Ascending aorta (tissue), 2 donors: ENCODE data around the gene USP40. TPM values are rescaled to one million over a fixed set of nuclear protein-coding genes. Genes with fewer than 3 reads are reported as not detected.

Experiments used
- DNase-seq, 2 donors: peaks; one replicate each; pipeline ENCODE4 v3.0.0-alpha.2; 2019; ENCODE audit warnings: low spot score in 2 of 2
- H3K27ac ChIP-seq, 2 donors: fragments of 200-600 bp; sonication (generic); one replicate each; pipeline ENCODE4 v1.5.1; 2016 to 2017; ENCODE audit warnings: mild to moderate bottlenecking in 1 of 2
- H3K27me3 ChIP-seq: fragments of 200-600 bp; sonication (generic); one replicate; pipeline ENCODE4 v1.5.1; 2017
- H3K36me3 ChIP-seq, 2 donors: fragments of 200-600 bp; sonication (generic); one replicate each; pipeline ENCODE4 v1.5.1; 2016
- H3K4me1 ChIP-seq, 2 donors: fragments of 200-600 bp; sonication (generic); one replicate each; pipeline ENCODE4 v1.5.1; 2016 to 2017; ENCODE audit warnings: mild to moderate bottlenecking in 1 of 2
- H3K4me3 ChIP-seq, 2 donors: fragments of 200-600 bp; sonication (generic); one replicate each; pipeline ENCODE4 v1.5.1; 2016 to 2017; ENCODE audit warnings: mild to moderate bottlenecking in 1 of 2
- H3K9me3 ChIP-seq, 2 donors: fragments of 200-600 bp; sonication (generic); one replicate each; pipeline ENCODE4 v1.5.1; 2016
- intact Hi-C: fragments of 100-400 bp; cut with DNase I; formaldehyde crosslinking; loops from one replicate; pipeline ENCODE4 v1.15.1; 2023
- total RNA-seq: library from RNA; depleted of rRNA; stranded (reverse); fragments of >200 nt; gene quantifications from one replicate; pipeline ENCODE4 v1.1.0, GENCODE V29; 2016
- TF ChIP-seq, protein P1 (sequence below), 3 experiments: fragments of 200-600 bp in 2 of 3; fragments of 450-650 bp in 1 of 3; sonication (generic) in 2 of 3; IDR thresholded peaks; one replicate each; pipeline ENCODE4 v1.5.1; 2016 to 2019; ENCODE audit warnings: antibody characterized with exemption in 3 of 3, mild to moderate bottlenecking in 1 of 3, moderate library complexity in 1 of 3

USP40 gene
- total RNA-seq, 1 donor from 2014 or later: 42.7 TPM

DNA sequence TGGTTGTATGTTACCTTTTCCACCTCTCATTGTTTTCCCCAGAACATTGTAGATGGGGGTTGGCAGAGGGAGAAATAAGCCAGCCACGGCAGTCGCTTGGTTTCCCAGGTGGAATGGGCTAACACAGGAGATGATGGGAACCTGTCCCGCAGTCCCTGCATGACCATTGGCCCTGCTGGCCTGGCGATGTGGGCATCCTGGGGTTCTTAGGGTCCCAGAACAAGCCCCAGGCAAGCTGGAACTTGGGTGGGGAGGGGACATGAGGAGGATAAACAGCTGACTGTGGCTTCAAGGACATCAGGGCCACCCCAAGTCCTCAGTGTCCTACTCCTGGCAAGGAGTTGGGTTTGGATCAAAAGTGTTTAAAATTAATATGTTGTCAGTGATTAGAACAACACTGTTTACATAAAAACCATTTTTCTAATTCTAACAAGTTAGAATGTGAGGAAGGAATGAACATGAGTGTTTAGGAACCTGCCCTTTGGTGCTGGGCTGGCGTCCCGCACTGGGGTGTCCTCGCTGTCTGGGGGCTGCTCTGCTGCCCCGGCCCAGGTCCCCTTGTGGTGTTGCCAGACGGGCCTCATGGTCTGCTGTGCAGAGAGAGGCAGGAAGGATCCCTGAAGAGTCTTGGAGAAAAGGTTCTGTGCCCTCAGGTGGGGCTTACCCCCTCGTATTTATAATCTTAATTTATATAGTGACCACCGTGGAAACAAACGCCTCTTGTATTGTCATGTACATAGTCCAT, 95.1 kb downstream of the USP40 start:
- DNase-seq: peak in 1 of 2 donors; percentile 52
- Histone ChIP-seq H3K27ac (peak overlapping the region in 1 of 2 donors; percentile 23), H3K4me1 (peaks cover 0 to 17% of the 10 kb centered on the region in 2 donors), H3K27me3 (no peaks in the 10 kb centered on the region), H3K9me3 (no peaks in the 10 kb centered on the region), H3K4me3 (no peak overlapping the region), H3K36me3 (peaks cover 40 to 75% of the 10 kb centered on the region in 2 donors)
- TF ChIP-seq, protein P1, sequence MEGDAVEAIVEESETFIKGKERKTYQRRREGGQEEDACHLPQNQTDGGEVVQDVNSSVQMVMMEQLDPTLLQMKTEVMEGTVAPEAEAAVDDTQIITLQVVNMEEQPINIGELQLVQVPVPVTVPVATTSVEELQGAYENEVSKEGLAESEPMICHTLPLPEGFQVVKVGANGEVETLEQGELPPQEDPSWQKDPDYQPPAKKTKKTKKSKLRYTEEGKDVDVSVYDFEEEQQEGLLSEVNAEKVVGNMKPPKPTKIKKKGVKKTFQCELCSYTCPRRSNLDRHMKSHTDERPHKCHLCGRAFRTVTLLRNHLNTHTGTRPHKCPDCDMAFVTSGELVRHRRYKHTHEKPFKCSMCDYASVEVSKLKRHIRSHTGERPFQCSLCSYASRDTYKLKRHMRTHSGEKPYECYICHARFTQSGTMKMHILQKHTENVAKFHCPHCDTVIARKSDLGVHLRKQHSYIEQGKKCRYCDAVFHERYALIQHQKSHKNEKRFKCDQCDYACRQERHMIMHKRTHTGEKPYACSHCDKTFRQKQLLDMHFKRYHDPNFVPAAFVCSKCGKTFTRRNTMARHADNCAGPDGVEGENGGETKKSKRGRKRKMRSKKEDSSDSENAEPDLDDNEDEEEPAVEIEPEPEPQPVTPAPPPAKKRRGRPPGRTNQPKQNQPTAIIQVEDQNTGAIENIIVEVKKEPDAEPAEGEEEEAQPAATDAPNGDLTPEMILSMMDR (IDR thresholded peaks at IDR 0.05): no peak
- intact Hi-C loops: no loop called here

DNA sequence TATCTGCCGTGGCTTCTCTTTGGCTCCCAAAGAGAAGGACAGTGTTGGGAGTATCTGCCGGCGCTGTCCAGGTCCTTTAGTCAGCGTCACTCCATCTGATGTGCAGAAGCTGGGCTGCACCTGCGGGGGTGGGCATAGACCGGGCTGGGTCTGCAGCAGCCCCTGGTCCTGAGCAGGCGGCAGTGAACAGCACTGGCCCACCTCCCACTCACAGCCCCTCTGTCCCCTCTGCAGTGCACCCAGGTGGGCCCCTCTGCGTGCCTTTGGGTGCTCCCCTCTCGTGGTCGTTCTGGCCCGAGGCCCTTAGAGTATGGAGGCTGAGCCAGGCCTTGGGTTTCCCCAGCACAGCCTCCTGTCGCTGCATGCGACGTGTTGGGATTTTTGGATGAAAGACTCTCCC, 95.7 kb downstream of the USP40 start:
- no peak overlapping the region for H3K4me3 ChIP-seq
- H3K4me1 ChIP-seq: peaks cover 0 to 17% of the 10 kb centered on the region in 2 donors
- peaks cover 41 to 75% of the 10 kb centered on the region in 2 donors for H3K36me3 ChIP-seq
- H3K27me3 ChIP-seq: no peaks in the 10 kb centered on the region
- TF ChIP-seq, protein P1 (IDR thresholded peaks at IDR 0.05): no peak
- H3K27ac ChIP-seq: peak overlapping the region; percentile 32 to 68
- peak in 1 of 2 donors; percentile 60 for DNase-seq
- intact Hi-C loops: no loop called here
- no peaks in the 10 kb centered on the region for H3K9me3 ChIP-seq

DNA sequence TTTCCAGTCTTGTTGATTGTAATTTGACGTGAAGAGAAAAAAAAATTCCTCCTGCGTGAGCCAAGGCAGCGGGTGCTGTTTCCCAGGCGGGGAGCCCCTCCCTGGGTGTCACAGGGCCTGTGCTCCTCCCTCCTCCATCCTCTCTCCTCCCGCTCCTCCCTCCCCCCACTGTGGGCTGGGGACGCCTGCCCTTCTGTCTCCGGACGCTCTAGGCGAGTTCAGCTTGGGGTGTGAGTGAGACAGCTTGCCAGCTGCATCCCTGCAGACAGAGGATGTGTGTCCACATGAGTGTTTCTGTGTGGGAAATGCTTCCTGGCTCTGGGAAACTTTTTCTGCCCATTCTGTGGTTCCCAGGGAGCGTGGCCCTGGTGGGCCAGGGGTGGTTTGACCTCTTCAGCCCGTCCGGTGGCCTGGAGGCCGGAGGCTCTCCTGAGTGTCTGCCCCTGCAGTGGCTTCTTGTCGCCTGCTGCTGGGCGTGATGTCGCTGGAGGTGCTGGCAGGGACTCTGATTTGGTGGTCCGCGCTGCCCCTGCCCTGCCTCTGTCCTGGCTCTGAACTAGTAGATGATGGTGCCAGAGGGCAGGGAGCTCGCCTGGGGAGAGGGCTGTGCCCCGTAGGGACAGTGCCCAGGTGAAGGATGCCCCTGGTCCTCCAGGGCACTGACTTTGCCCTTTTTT, 96.4 kb downstream of the USP40 start:
- Histone ChIP-seq H3K27ac (peak overlapping the region; percentile 32 to 68), H3K4me3 (no peak overlapping the region), H3K4me1 (peaks cover 0 to 16% of the 10 kb centered on the region in 2 donors), H3K36me3 (peaks cover 44 to 76% of the 10 kb centered on the region in 2 donors), H3K27me3 (no peaks in the 10 kb centered on the region), H3K9me3 (no peaks in the 10 kb centered on the region)
- peak in 1 of 2 donors; percentile 69 for DNase-seq
- intact Hi-C loops: no loop called here
- TF ChIP-seq, protein P1 (IDR thresholded peaks at IDR 0.05): no peak

DNA sequence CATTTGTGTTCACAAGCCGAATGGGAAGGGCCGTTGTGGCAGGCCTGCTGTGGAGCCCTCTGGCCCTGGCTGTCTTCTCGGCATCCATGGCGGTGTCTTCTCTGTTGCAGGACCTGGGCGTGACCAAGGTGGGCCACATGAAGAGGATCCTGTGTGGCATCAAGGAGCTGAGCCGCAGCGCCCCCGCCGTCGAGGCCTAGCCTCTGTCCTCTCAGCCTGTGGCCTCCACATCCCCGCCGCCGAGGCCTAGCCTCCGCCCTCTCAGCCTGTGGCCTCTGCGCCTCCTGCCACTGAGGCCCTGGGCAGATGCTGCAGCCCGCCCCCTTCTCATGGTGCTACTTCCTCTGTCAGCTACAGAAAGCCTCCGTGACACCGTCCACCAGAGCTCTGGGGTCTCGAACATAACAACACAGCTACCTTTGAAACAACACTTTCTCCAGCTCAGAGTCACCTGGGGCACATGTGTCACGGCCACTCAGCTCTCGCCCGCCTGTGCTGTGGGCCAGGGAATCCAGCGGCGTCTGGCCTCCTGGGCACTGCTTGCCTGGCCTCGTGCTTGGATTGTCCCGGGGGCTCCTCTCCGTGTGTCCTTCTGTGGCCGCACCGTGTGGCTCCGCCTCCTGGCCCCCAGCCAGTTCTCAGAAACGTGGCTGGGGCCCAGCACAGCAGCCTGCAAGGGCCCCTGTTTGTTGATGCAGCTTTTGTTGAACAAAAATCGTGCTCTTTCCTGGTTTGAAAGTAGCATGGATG, 97.1 kb downstream of the USP40 start:
- H3K27ac ChIP-seq: peak overlapping the region; percentile 32 to 68
- intact Hi-C loops: no loop called here
- peaks cover 0 to 13% of the 10 kb centered on the region in 2 donors for H3K4me1 ChIP-seq
- peak in 1 of 2 donors; percentile 66 for DNase-seq
- H3K27me3 ChIP-seq: no peaks in the 10 kb centered on the region
- no peak overlapping the region for H3K4me3 ChIP-seq
- TF ChIP-seq, protein P1 (IDR thresholded peaks at IDR 0.05): no peak
- H3K9me3 ChIP-seq: no peaks in the 10 kb centered on the region
- peaks cover 51 to 84% of the 10 kb centered on the region in 2 donors for H3K36me3 ChIP-seq

DNA sequence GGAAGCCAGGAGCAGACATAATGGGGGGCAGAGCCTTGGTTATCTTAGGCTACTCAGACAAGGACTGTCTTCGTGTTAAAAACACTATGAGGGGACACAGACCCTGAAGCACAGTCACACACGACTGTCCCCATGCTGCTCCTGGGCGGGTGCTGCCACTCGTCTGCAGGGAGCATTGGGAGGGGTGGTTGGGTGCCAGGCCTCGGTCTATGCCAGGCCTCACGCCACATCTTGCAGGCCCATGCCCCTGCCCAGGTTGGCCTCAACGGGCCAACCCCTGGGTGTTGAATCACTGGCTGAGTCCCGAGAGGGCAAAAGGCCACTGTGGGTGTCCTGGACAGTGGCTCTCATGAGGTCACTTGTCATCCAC, 97.9 kb downstream of the USP40 start:
- Histone ChIP-seq H3K4me1 (peaks cover 0 to 9% of the 10 kb centered on the region in 2 donors), H3K36me3 (peaks cover 58 to 91% of the 10 kb centered on the region in 2 donors), H3K4me3 (no peak overlapping the region), H3K27me3 (no peaks in the 10 kb centered on the region), H3K9me3 (no peaks in the 10 kb centered on the region), H3K27ac (no peak overlapping the region)
- intact Hi-C loops: no loop called here
- TF ChIP-seq, protein P1 (IDR thresholded peaks at IDR 0.05): no peak
- no peak for DNase-seq
